Mammary epithelial cell (primary cell): ENCODE measurements around the gene AAGAB.

ENCODE experiments used
- CTCF ChIP-seq, 2 donors: IDR thresholded peaks in 1 of 2; conservative IDR thresholded peaks in 1 of 2; 2 replicates each; pipeline ENCODE4 v1.5.1; 2011 to 2012; ENCODE audit warnings: inconsistent platforms in 2 of 2, low read length in 2 of 2, mild to moderate bottlenecking in 2 of 2, control low read depth in 1 of 2, low read depth in 1 of 2; ENCODE audit not compliant: insufficient read depth in 1 of 2; ENCODE audit errors: extremely low read depth in 1 of 2
- EZH2 ChIP-seq: IDR thresholded peaks from 2 replicates; pipeline ENCODE4 v1.6.1; 2012; ENCODE audit warnings: low read length, inconsistent platforms, borderline replicate concordance

GRCh38 chr15:67224889-67225288 is 29.6 kb downstream of the AAGAB start:
- TF ChIP-seq EZH2 = no peak
- TF ChIP-seq CTCF (conservative IDR thresholded peaks at IDR 0.05 in 1 of 2, IDR thresholded peaks at IDR 0.05 in 1 of 2; ENCODE audit: extremely low read depth in 1 of 2, insufficient read depth in 1 of 2, low read depth in 1 of 2, low read length in 2 of 2) = no peak
